GM12878 (cell line): ENCODE results near the gene SH3GL3. TPM values are rescaled to one million over a fixed set of nuclear protein-coding genes. Genes with fewer than 3 reads are reported as not detected.

Experiments
- ATAC-seq: fragments of 200-7000 bp; cut with Tn5 transposase; 3 replicates; pipeline ENCODE4 v1.9.1; 2020; ENCODE audit warnings: mild to moderate bottlenecking, moderate library complexity
- BruUV-seq: library from RNA; stranded (reverse); fragments of 400-500 nt; replicated peaks from 2 replicates; lab custom pipeline; 2021; lab: Mats Ljungman, UMichigan
- CTCF ChIA-PET: fragments of 300-600 bp; sonication (Branson Sonifier 250); formaldehyde crosslinking; extraction: SDS; loops from one replicate; lab custom pipeline; 2021; ENCODE audit warnings: inconsistent platforms; lab: Yijun Ruan, JAX
- POLR2A ChIA-PET: fragments of 350-600 bp; formaldehyde crosslinking; extraction: SDS; loops from one replicate; lab custom pipeline; 2021; ENCODE audit warnings: inconsistent platforms; lab: Charles Lee
- RAD21 ChIA-PET: fragments of 300-600 bp; sonication (Branson Sonifier 250); formaldehyde crosslinking; loops from one replicate; lab custom pipeline; 2023; ENCODE audit warnings: antibody characterized with exemption; ENCODE audit not compliant: unreplicated experiment; lab: Charles Lee
- SMC1A ChIA-PET: fragments of 300-600 bp; sonication (Branson Sonifier 250); formaldehyde crosslinking; loops from one replicate; lab custom pipeline; 2023; ENCODE audit not compliant: unreplicated experiment, uncharacterized antibody; lab: Charles Lee
- DNase-seq: peaks from one replicate; pipeline ENCODE4 v3.0.0-alpha.2; 2011; ENCODE audit warnings: low read depth, low spot score
- FAIRE-seq: peaks from 3 replicates; lab custom pipeline; 2011; peaks lifted over from hg19 to GRCh38; lab: Jason Lieb, UNC
- H2AFZ ChIP-seq: 2 replicates; pipeline ENCODE4 v1.6.0; 2011; ENCODE audit warnings: low read depth, low read length, control low read depth; ENCODE audit not compliant: control insufficient read depth
- H3K27ac ChIP-seq: 2 replicates; pipeline ENCODE4 v1.5.1; 2011; ENCODE audit warnings: control low read depth; ENCODE audit not compliant: control insufficient read depth, insufficient read depth
- H3K27me3 ChIP-seq, 2 experiments: replicated peaks in 1 of 2; 2 replicates each; pipeline versions ENCODE4 v1.6.0 to v1.6.1; 2011; ENCODE audit warnings: low read length in 1 of 2; ENCODE audit not compliant: control insufficient read depth in 2 of 2, insufficient read depth in 2 of 2
- H3K36me3 ChIP-seq, 2 experiments: 2 replicates each; pipeline ENCODE4 v1.5.1; 2011; ENCODE audit warnings: low read length in 1 of 2; ENCODE audit not compliant: control insufficient read depth in 2 of 2, insufficient read depth in 2 of 2
- H3K4me1 ChIP-seq: 2 replicates; pipeline ENCODE4 v1.6.1; 2011; ENCODE audit warnings: mild to moderate bottlenecking, low read length, moderate library complexity, mixed read lengths; ENCODE audit not compliant: control insufficient read depth, insufficient read depth
- H3K4me2 ChIP-seq: 2 replicates; pipeline ENCODE4 v1.6.0; 2011; ENCODE audit warnings: control low read depth; ENCODE audit not compliant: control insufficient read depth, insufficient read depth
- H3K4me3 ChIP-seq: fragments of 200-600 bp; sonication (generic); 2 replicates; pipeline ENCODE4 v1.5.1; 2016
- H3K79me2 ChIP-seq: 2 replicates; pipeline ENCODE4 v1.6.0; 2011; ENCODE audit warnings: low read length; ENCODE audit not compliant: control insufficient read depth, insufficient read depth
- H3K9ac ChIP-seq: 2 replicates; pipeline ENCODE4 v1.8.0; 2011; ENCODE audit warnings: low read length, control low read depth, mixed read lengths; ENCODE audit not compliant: control insufficient read depth, insufficient read depth
- H3K9me3 ChIP-seq: replicated peaks from 3 replicates; pipeline ENCODE4 v1.5.1; 2011; ENCODE audit warnings: mild to moderate bottlenecking, low read length; ENCODE audit not compliant: control insufficient read depth, insufficient read depth
- H4K20me1 ChIP-seq: 2 replicates; pipeline ENCODE4 v1.6.0; 2011; ENCODE audit not compliant: control insufficient read depth, insufficient read depth
- CHD4 ChIP-seq: fragments of 200-600 bp; sonication (generic); IDR thresholded peaks from 2 replicates; pipeline ENCODE4 v1.6.1; 2016; ENCODE audit warnings: mild to moderate bottlenecking
- IKZF1 ChIP-seq: fragments of 450-650 bp; conservative IDR thresholded peaks from 2 replicates; pipeline ENCODE4 v1.6.1; 2017; ENCODE audit warnings: antibody characterized with exemption, mild to moderate bottlenecking
- KAT2A ChIP-seq: conservative IDR thresholded peaks from 2 replicates; pipeline ENCODE4 v1.6.1; 2011; ENCODE audit warnings: low read depth, low read length; ENCODE audit not compliant: control insufficient read depth
- LARP7 ChIP-seq: fragments of 450-650 bp; IDR thresholded peaks from 2 replicates; pipeline ENCODE4 v1.6.1; 2017; ENCODE audit warnings: mild to moderate bottlenecking
- NFIC ChIP-seq: IDR thresholded peaks from 2 replicates; pipeline ENCODE4 v1.6.1; 2012; ENCODE audit warnings: low read depth, mild to moderate bottlenecking, inconsistent platforms, low read length, moderate library complexity
- SREBF2 ChIP-seq: IDR thresholded peaks from 2 replicates; pipeline ENCODE4 v1.6.1; 2012; ENCODE audit warnings: mild to moderate bottlenecking, low read length
- WGBS: methylation state at CpG from one replicate; pipeline ENCODE4 v1.1.6; 2016; ENCODE audit warnings: low lambda C conversion rate; ENCODE audit not compliant: insufficient replicate concordance, insufficient coverage; ENCODE audit errors: missing lambda C conversion rate; 5-methylcytosine and 5-hydroxymethylcytosine counted together
- in situ Hi-C: fragments of 300-500 bp; cut with MboI; formaldehyde crosslinking; loops from 9 replicates; pipeline ENCODE4 v1.14.3; 2018; ENCODE audit warnings: mixed read lengths
- intact Hi-C: fragments of 100-400 bp; cut with micrococcal nuclease; formaldehyde crosslinking; loops from one replicate; pipeline ENCODE4 v1.14.2; 2022; ENCODE audit not compliant: unreplicated experiment
- polyA plus RNA-seq, 11 experiments: library from polyadenylated mRNA; depleted of rRNA in 4 of 11; unstranded in 6 of 11; stranded (reverse) in 5 of 11; fragments of >200 nt; fragmentation: Nextera tagmentation in 4 of 11; fragmentation: Illumina TruSeq in 1 of 11; extraction: Ambion mirVana in 4 of 11; extraction: Trizol in 1 of 11; gene quantifications; 1 replicate in 1 of 11; 2 replicates in 10 of 11; pipeline versions ENCODE4 v1.2.1 to v1.2.3, GENCODE V29; 2011 to 2016; ENCODE audit warnings: inconsistent platforms in 2 of 11, missing spikeins in 2 of 11, low read depth in 1 of 11
- total RNA-seq, 4 experiments: library from RNA; depleted of rRNA in 3 of 4; stranded (reverse); fragments of >200 nt in 3 of 4; fragmentation: Illumina TruSeq in 1 of 4; extraction: Trizol in 1 of 4; gene quantifications; 2 replicates each; pipeline versions ENCODE4 v1.2.1 to v1.2.3, GENCODE V29; 2013 to 2021
- TF ChIP-seq, protein P1 (sequence below): fragments of 450-650 bp; IDR thresholded peaks from 2 replicates; pipeline ENCODE4 v1.6.1; 2017; ENCODE audit warnings: antibody characterized with exemption, mild to moderate bottlenecking, moderate library complexity
- TF ChIP-seq, protein P2 (sequence below): fragments of 450-650 bp; IDR thresholded peaks from 2 replicates; pipeline ENCODE4 v1.6.1; 2017; ENCODE audit warnings: mild to moderate bottlenecking, low read depth, inconsistent platforms; ENCODE audit not compliant: poor library complexity, severe bottlenecking

The SH3GL3 gene
- total and polyA plus RNA-seq, 10 of the 15 experiments (the other 5 are each of a cell fraction or from before 2014, with no cell fraction given) = not detected

DNA sequence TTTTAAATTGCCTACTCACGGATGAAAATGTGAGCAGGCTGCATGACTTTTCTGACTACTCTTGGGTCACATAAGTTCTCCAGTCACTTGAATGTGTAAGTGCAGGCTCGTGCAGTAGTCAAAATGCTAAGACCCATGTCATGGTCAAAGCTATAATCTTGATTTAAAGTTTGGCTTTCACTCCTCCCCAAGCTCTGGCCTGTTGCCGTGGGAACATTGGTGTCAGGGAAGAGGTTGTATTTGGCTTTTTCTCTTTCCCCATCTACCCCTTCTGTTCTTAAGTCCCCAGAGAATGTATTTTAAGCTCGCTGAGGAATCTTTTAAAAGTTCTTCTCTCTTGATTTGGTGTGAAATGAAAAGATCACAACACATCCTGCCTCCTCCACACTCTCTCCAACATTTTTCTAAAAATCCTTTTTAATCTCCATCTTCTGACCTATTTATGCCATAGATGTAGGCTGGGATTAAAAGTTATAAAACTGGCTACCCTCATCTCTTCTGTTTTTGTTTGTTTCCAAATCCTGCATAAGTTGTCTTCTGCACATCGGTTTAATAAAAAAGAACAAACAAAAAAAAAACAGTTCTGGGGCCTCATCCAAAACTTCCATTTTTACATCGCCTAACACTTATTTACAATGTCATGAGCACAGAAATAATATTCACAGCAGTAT lies 145.4 kb downstream of the SH3GL3 start:
- no peak for ATAC-seq
- SMC1A ChIA-PET = interaction anchor here (0.7 to 1.6 kb wide), 2 partner anchors 8 to 371 kb away, joined by 3 to 4 read pairs; no protein-coding TSS in a partner anchor
- Histone ChIP-seq H3K9ac (no peak overlapping the region), H3K9me3 (no peaks in the 10 kb centered on the region), H3K4me3 (no peak overlapping the region), H2AFZ (no peak overlapping the region), H3K27me3 (no peaks in the 10 kb centered on the region), H3K4me2 (no peak overlapping the region)
- no TSS peak for BruUV-seq
- POLR2A ChIA-PET = no interaction called here
- intact Hi-C loops = no loop called here
- no peak for TF ChIP-seq CHD4
- TF ChIP-seq IKZF1 = no peak
- no peak for TF ChIP-seq LARP7
- TF ChIP-seq, protein P1, sequence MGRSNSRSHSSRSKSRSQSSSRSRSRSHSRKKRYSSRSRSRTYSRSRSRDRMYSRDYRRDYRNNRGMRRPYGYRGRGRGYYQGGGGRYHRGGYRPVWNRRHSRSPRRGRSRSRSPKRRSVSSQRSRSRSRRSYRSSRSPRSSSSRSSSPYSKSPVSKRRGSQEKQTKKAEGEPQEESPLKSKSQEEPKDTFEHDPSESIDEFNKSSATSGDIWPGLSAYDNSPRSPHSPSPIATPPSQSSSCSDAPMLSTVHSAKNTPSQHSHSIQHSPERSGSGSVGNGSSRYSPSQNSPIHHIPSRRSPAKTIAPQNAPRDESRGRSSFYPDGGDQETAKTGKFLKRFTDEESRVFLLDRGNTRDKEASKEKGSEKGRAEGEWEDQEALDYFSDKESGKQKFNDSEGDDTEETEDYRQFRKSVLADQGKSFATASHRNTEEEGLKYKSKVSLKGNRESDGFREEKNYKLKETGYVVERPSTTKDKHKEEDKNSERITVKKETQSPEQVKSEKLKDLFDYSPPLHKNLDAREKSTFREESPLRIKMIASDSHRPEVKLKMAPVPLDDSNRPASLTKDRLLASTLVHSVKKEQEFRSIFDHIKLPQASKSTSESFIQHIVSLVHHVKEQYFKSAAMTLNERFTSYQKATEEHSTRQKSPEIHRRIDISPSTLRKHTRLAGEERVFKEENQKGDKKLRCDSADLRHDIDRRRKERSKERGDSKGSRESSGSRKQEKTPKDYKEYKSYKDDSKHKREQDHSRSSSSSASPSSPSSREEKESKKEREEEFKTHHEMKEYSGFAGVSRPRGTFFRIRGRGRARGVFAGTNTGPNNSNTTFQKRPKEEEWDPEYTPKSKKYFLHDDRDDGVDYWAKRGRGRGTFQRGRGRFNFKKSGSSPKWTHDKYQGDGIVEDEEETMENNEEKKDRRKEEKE = no peak
- TF ChIP-seq KAT2A = no peak
- TF ChIP-seq NFIC = no peak
- TF ChIP-seq, protein P2, sequence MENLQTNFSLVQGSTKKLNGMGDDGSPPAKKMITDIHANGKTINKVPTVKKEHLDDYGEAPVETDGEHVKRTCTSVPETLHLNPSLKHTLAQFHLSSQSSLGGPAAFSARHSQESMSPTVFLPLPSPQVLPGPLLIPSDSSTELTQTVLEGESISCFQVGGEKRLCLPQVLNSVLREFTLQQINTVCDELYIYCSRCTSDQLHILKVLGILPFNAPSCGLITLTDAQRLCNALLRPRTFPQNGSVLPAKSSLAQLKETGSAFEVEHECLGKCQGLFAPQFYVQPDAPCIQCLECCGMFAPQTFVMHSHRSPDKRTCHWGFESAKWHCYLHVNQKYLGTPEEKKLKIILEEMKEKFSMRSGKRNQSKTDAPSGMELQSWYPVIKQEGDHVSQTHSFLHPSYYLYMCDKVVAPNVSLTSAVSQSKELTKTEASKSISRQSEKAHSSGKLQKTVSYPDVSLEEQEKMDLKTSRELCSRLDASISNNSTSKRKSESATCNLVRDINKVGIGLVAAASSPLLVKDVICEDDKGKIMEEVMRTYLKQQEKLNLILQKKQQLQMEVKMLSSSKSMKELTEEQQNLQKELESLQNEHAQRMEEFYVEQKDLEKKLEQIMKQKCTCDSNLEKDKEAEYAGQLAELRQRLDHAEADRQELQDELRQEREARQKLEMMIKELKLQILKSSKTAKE = no peak
- TF ChIP-seq SREBF2 = no peak
- TF ChIP-seq, all 136 proteins: peak for 0
- FAIRE-seq = no peak
- no peak for DNase-seq
- Histone ChIP-seq H3K4me1 (no peaks in the 10 kb centered on the region), H3K27ac (no peak overlapping the region), H3K79me2 (no peaks in the 10 kb centered on the region), H3K36me3 (no peaks in the 10 kb centered on the region), H4K20me1 (no peaks in the 10 kb centered on the region)
- in situ Hi-C loops = no loop called here
- ChIA-PET CTCF (no interaction called here), RAD21 (no interaction called here)
- 30% methylated on average over 6 of the region's 6 CpGs for WGBS
